ENCODE results near the gene LRP6. TPM values are rescaled to one million over a fixed set of nuclear protein-coding genes. Genes with fewer than 3 reads are reported as not detected.

Gene LRP6
- total RNA-seq, 4 donors from 2014 or later: 4.3 to 18.7 (median 9.0) TPM

DNA sequence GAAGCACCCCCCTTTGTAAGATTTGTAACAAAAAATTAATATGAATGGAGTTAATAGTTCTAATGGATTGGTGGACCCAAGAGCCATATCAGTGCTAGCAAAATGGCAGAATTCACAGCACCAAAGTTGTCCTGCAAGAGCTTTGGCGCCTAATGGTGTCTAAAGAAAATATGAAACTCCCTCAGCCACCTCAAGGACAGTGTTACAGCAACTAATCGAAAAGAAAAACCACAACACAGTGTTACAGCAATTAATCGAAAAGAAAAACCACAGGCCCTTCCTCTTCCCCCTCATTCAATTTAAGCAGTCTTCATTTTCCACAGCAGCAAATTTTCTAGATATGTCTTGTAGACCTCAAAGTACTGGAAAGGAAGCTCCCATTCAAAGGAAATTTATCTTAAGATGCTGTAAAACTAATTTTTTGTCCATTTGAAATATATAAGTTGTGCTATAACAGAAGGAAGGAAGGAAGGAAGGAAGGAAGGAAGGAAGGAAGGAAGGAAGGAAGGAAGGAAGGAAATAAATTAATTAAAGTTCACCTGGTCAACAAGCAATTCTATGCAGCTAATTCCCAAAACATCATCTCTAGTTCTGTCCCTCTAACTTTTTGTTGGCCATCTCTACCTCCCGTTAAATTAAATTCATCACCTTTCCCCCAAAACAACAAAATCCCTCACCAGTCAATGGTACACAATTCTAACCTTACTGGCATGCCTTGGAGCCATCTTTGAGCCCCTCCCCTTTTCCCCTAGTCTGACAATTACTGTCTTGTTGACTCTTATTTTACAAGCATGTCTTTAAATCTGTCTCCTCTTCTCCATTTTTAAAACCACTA is 17.4 kb downstream of the LRP6 start:
- H3K27ac ChIP-seq: no peak overlapping the region
- no peaks in the 10 kb centered on the region for H3K27me3 ChIP-seq
- no peaks in the 10 kb centered on the region for H3K9me3 ChIP-seq
- WGBS, 2 donors: 85 to 90% methylated on average over 4 of the region's 4 CpGs
- H3K4me3 ChIP-seq: no peak overlapping the region
- intact Hi-C loops (cut with DNase I): no loop called here
- DNase-seq: no peak
- TF ChIP-seq POLR2A (IDR thresholded peaks at IDR 0.05): no peak
- TF ChIP-seq, protein P1, sequence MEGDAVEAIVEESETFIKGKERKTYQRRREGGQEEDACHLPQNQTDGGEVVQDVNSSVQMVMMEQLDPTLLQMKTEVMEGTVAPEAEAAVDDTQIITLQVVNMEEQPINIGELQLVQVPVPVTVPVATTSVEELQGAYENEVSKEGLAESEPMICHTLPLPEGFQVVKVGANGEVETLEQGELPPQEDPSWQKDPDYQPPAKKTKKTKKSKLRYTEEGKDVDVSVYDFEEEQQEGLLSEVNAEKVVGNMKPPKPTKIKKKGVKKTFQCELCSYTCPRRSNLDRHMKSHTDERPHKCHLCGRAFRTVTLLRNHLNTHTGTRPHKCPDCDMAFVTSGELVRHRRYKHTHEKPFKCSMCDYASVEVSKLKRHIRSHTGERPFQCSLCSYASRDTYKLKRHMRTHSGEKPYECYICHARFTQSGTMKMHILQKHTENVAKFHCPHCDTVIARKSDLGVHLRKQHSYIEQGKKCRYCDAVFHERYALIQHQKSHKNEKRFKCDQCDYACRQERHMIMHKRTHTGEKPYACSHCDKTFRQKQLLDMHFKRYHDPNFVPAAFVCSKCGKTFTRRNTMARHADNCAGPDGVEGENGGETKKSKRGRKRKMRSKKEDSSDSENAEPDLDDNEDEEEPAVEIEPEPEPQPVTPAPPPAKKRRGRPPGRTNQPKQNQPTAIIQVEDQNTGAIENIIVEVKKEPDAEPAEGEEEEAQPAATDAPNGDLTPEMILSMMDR (IDR thresholded peaks at IDR 0.05): no peak
- H3K36me3 ChIP-seq: no peaks in the 10 kb centered on the region
- no peaks in the 10 kb centered on the region for H3K4me1 ChIP-seq

DNA sequence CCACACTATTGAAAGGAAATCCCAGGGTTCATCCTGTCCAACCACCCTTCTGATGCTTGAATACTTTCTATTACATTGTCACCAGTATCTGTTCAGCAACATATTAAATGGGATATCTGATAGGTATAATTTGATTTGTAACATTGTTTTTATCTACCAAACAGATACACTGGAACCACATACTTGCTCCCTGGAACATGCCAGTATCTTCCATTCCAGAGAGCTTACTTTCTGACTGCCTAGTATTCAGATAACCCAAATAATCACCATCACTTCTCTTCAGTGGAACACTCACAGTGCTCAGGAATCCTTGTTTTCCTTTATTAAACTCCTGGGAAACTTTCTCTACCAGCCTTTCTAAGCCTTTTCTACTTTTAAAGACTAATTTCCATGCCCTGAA is 19.3 kb downstream of the LRP6 start:
- Histone ChIP-seq H3K4me1 (no peaks in the 10 kb centered on the region), H3K36me3 (peaks cover 0 to 10% (median 0%) of the 10 kb centered on the region in 3 donors), H3K9me3 (no peaks in the 10 kb centered on the region), H3K27ac (no peak overlapping the region), H3K27me3 (no peaks in the 10 kb centered on the region), H3K4me3 (no peak overlapping the region)
- no peak for TF ChIP-seq POLR2A (IDR thresholded peaks at IDR 0.05)
- TF ChIP-seq, protein P1 (IDR thresholded peaks at IDR 0.05): no peak
- DNase-seq: no peak
- intact Hi-C loops (cut with DNase I): no loop called here

DNA sequence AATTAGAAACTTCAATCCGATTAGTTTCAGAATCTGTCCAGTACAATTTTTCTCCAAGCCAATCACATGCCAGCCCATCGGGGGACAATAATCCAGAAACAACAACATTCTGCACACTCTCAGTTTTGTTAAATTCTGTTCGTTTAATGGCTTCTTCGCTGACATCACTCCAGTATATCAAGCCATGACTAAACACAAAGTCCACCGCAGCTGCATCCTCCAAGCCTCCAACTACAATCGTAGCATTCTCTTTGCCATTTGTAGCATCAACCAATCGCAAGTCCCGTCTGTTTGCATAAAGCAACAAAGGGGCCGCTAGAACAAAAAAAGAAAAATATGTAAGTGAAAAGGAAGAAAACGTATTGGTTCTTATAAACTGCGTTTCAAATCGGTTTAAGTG is 22.5 kb downstream of the LRP6 start:
- TF ChIP-seq POLR2A (IDR thresholded peaks at IDR 0.05): no peak
- TF ChIP-seq, protein P1 (IDR thresholded peaks at IDR 0.05): no peak
- H3K27me3 ChIP-seq: no peaks in the 10 kb centered on the region
- WGBS, 2 donors: 89 to 93% methylated on average over 12 of the region's 12 CpGs
- intact Hi-C loops (cut with DNase I): no loop called here
- peaks cover 0 to 10% (median 0%) of the 10 kb centered on the region in 3 donors for H3K36me3 ChIP-seq
- H3K4me1 ChIP-seq: no peaks in the 10 kb centered on the region
- no peaks in the 10 kb centered on the region for H3K9me3 ChIP-seq
- DNase-seq: no peak
- H3K27ac ChIP-seq: no peak overlapping the region
- H3K4me3 ChIP-seq: no peak overlapping the region

DNA sequence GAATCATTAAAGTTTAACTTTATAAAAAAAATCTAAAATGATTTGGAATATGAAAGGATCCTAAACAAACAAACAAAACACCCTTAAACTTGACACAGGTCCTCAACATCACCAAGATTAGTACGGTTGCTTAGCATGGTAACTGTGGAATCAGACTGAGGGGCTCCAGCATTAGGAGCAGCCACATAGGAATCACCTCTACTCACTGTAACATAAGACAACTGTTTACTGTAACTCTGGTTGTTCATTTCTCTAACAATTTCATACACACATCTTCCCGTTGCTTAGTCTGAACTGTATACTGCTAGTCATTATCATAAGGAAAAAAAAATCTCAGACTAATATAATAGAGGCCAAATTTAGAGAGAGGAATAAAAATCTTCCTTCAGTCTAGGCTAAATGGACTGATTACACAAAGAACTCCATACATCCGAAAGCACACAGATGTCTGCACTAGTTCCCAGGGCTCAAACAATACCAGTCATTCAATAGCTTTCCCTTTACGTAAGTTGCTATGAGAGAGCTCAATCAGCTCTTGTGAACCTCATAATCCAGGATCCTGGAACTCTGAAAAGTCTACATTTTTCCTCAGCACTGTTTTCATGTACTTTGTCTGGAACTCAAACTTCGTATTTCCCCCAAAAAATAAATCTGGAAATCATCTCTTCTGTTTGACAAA is 26.0 kb downstream of the LRP6 start:
- Histone ChIP-seq H3K4me3 (no peak overlapping the region), H3K27me3 (no peaks in the 10 kb centered on the region), H3K36me3 (peaks cover 0 to 10% (median 0%) of the 10 kb centered on the region in 3 donors), H3K4me1 (no peaks in the 10 kb centered on the region), H3K27ac (no peak overlapping the region), H3K9me3 (no peaks in the 10 kb centered on the region)
- WGBS, 2 donors: 65 to 83% methylated on average over 5 of the region's 5 CpGs
- intact Hi-C loops (cut with DNase I): no loop called here
- TF ChIP-seq, protein P1 (IDR thresholded peaks at IDR 0.05): no peak
- TF ChIP-seq POLR2A (IDR thresholded peaks at IDR 0.05): no peak
- DNase-seq: no peak

DNA sequence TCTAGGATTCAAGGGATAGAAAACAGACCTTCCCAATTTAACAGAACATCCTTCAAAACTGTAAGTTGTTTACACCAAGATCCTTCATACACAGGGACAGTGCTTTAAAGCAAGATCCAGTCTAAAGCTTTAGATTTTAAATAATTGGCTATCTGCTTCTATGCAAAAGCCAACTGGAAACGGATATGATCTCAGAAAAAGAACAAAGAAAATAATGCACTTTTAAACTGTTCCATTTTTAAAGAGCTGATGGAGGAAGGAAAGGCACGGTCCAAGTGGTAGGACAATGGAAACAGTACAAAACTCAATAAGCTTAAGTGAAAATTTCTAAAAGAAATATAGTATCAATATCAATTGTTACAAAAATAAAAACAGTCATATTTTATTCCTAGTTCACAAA is 27.7 kb downstream of the LRP6 start:
- no peaks in the 10 kb centered on the region for H3K9me3 ChIP-seq
- WGBS, 2 donors: 52 to 55% methylated on average over 2 of the region's 2 CpGs
- no peaks in the 10 kb centered on the region for H3K4me1 ChIP-seq
- no peaks in the 10 kb centered on the region for H3K27me3 ChIP-seq
- no peak overlapping the region for H3K4me3 ChIP-seq
- intact Hi-C loops (cut with DNase I): no loop called here
- DNase-seq: no peak
- peaks cover 0 to 7% (median 0%) of the 10 kb centered on the region in 3 donors for H3K36me3 ChIP-seq
- H3K27ac ChIP-seq: no peak overlapping the region
- TF ChIP-seq, protein P1 (IDR thresholded peaks at IDR 0.05): no peak
